HG02763 (cell line): Measurements from ENCODE around the gene ANKS4B.
"Not testable (repeated sequence)": the region's sequence is repeated elsewhere in the genome, so short reads cannot be mapped to it uniquely, and the experiment has no call there.

Source experiments
- ATAC-seq: cut with Tn5 transposase; IDR thresholded peaks from one replicate; pipeline ENCODE4 v1.9.1; 2021; ENCODE audit warnings: mild to moderate bottlenecking, moderate library complexity; ENCODE audit not compliant: unreplicated experiment

ANKS4B gene, protein sequence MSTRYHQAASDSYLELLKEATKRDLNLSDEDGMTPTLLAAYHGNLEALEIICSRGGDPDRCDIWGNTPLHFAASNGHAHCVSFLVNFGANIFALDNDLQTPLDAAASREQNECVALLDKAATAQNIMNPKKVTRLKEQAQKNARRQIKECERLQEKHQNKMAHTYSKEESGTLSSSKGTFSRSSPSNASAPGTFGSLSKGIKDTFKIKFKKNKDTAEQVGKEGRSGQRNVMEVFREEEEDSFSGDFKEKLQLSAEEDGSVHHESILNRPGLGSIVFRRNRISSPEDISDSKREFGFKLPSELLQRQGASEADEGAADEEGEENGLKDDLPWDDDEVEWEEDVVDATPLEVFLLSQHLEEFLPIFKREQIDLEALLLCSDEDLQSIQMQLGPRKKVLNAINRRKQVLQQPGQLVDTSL

DNA sequence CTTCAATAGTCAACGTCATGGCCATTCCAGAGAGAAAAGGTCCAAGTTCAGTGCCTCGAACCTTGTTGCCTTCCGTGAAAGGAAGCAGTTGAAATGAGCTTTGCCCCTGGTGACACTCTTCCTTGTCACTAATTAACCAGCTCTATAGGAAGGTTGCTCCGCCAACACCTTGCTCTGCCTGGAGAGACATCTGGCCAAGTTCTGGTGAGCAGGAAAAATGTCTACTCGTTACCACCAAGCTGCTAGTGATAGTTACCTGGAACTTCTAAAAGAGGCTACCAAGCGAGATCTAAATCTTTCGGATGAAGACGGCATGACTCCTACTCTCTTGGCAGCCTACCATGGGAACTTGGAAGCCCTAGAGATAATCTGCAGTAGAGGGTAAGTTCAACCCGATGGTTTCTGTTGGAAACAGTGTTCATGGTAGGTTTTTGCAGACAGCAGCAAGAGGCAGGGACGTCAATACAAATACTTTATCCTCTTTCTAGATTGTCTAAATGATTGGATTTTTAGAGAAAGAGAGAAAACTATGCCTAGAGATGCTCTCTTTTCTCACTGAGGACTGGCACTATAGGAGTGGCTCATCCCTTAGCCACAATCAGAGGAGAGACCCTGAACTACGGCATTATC lies at the start of gene ANKS4B:
TSS of gene ANKS4B (plus strand) at position 179 of the 630 bp plus-strand sequence. CDS start at position 218, 39 bp downstream.
- no peak for ATAC-seq

GRCh38 chr16:21183995-21184394 lies 49.5 kb upstream of the ANKS4B start:
- no peak for ATAC-seq

GRCh38 chr16:21184834-21185233 lies 48.7 kb upstream of the ANKS4B start:
- no peak for ATAC-seq

DNA sequence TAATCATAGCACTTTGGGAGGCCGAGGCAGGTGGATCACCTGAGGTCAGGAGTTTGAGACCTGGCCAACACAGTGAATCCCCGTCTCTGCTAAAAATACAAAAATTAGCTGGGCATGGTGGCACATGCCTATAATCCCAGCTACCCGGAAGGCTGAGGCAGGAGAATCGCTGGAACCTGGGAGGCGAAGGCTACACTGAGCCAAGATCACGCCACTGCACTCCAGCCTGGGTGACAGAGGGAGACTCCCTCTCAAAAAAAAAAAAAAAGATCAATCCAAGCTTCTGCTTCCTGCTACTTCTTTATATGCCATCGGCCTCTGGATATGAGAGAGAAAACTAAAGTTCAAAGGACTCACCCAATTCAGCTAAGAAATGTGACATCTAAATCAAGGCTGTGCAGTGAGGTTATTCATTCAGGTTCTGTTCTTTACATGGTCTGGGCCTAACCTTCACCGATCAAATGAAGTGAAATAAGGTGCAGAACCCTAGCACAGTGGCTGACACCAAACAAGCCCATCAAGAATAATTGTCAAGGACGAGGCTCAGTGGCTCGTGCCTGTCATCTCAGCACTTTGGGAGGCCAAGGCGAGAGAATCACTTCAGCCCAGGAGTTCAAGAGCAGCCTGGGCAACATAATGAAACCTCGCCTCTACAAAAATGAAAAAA lies 47.7 kb upstream of the ANKS4B start:
- no peak for ATAC-seq

- no peak for ATAC-seq
Measured at GRCh38 chr16:21186326-21186691, 47.2 kb upstream of the ANKS4B start.

GRCh38 chr16:21189311-21189710 lies 44.2 kb upstream of the ANKS4B start:
- no peak for ATAC-seq

GRCh38 chr16:21190013-21190412 lies 43.5 kb upstream of the ANKS4B start:
- no peak for ATAC-seq

DNA sequence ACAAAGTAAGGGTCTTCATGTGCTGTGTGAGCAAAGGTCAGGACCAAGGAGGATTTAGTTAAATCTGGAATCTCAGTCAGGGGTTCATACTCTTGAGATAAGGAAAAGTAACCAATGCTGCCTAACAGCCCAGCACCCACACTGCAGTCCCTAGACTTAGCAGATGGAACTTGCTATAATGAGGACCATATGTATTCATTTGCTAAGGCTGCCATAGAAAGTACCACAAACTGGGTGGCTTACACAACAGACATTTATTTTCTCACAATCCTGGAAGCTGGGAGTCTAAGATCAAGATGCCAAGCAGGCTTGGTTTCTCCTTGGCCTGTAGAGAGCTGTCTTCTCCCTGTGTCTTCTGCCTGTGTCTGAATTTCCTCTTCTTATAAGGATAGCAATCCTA lies 42.9 kb upstream of the ANKS4B start:
- no peak for ATAC-seq

DNA sequence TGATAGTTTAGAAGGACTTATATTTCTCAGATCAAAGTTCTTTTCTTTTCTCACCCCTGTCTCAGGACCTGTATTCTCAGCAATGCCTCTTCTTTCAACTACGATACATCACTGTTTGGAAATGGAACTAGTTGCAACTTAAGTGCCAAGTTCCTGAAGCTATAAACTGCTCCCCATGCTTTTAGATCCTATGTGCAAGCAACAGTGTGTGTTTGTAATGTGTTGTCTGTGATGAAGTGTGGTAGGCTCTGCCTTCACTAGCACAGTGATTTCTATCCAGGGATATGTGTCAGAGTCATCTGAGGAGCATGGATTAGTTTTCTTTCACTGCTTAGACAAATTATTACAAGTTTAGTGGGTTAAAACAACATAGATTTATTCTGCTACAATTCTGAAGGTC lies 40.5 kb upstream of the ANKS4B start:
- ATAC-seq: no peak

DNA sequence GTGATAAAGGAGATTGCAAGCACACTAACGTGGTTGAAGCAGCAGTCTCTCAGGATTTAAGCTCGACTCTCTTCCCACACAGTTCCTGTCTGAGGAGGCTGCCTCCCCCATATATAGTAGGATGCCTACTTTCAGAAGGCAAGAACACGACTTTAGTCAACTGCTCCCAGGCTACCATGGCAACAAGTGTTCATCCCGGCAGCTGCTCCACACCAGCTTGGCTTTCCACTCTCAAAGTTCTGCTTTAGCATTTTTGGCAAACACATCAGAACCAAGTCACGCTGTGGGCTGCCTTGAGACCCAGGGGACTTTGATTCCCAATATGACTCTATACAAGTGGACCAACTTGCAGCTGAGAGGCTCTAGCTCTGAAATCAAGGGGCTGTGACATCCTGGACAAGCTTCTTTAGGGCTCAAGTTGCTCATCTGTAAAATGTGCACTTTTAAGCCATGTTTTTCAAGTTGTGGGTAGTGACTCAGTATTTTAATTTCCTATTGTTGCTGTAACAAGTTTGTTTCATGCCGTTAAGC lies 38.7 kb upstream of the ANKS4B start:
- ATAC-seq: no peak

- ATAC-seq: not testable (repeated sequence)
Measured at GRCh38 chr16:21195330-21195729, 38.2 kb upstream of the ANKS4B start.

GRCh38 chr16:21197112-21197511 lies 36.4 kb upstream of the ANKS4B start:
- no peak for ATAC-seq

GRCh38 chr16:21197621-21198020 lies 35.9 kb upstream of the ANKS4B start:
- no peak for ATAC-seq

DNA sequence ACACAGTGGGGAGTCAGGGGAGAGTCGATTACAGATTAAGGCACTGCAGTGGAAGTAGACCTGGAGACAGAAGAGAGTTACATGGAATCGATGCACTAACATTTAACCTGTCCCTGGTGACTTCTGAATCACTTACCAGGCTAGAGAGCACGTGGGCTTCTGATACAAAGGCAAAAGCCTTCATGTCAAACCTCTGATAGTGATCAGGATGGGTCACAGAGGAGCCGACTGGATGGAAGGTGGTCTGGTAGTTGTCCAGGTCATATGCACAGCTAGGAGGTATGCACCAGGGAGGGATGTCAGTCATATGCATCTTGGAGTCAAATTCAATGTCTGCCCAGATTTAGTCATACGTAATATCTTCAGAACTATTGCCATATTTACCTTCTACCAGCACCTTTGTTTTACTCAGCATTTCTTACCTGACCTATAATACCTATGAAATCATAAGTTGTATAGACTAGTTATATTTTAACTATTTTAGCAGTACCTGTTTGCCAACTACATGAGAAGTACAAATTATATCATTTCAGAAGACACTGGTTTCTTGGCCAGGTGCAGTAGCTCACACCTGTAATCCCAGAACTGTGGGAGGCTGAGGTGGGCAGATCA lies 33.8 kb upstream of the ANKS4B start:
- ATAC-seq: no peak

- no peak for ATAC-seq
Measured at GRCh38 chr16:21203155-21203797, 30.2 kb upstream of the ANKS4B start.

- ATAC-seq: no peak
Measured at GRCh38 chr16:21205303-21205702, 28.2 kb upstream of the ANKS4B start.

DNA sequence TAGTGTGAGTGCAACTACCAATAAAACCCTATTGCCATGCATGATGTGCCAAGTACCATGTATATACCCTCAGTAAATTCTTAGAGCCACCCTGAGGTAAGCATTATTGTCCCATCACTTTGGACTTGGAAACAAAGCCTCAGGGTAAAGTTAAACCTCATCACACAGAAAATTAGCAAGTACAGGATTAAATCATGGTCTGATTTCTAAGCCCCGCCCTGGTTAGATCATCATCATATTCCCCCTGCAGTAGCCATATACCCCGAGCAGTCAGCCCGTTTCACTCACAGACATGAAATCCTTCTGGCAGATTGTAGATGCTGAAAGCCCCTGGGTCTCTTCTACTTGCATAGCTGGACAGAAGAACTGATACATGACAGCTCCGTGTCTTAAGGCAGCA lies 26.9 kb upstream of the ANKS4B start:
- no peak for ATAC-seq

DNA sequence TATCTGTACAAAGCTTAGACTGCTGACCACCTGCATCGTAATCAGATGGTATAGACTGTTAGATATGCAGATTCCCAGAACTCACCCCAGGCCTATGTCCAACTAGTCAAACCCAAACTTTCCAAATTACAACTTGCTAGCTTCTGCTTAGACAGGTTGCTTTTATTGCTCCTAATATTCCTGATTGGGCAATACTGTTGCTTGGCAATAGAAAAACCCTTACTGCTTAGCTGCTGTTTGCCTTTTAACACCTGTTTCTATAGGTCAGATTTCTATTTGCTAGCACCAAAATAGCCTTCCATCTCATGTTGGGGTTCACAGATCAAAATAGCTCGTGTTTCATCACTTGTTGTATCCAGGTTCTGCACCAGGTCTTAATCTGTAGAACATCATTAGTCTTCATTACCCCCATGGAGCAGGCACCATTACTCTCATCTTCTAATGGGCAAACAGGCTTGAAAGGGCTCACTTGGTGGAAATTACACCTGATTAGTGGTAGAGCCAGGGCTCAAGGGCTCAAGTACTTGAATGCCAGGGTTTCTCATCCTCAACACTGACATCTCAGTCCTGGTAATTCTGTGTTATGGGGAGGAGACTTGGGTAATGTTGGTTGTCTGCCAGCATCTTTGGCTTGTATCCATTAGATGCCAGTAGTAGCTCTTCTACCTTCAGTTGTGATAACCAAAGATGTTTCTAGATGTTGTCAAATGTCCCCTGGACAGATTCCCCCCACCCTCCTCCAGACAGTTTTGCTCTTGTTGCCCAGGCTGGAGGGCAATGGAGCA lies 24.9 kb upstream of the ANKS4B start:
- no peak for ATAC-seq

DNA sequence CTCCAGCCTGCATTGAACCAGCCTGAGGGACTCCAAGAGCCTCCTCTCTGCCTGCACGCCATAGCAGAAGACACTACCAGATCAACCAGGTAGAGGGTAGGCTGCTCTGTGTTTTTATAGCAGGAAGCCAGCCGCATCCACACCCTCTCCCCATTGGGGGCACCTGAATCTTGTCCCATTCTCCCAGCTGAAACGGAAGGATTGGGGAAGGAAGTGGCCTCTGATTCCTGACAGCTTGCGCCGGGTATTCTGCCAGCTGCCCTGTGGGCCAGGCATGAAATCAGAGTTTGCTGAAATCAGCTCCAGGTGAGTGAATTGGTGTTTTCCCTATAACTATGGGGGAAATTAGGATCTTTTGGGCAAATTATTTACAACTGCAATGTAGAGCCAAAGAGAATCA lies 22.0 kb upstream of the ANKS4B start, which contains the start of gene ZP2:
TSS of gene ZP2 (minus strand) at position 89 of the 400 bp plus-strand sequence. CDS start at position 62, 27 bp downstream.
- no peak for ATAC-seq

DNA sequence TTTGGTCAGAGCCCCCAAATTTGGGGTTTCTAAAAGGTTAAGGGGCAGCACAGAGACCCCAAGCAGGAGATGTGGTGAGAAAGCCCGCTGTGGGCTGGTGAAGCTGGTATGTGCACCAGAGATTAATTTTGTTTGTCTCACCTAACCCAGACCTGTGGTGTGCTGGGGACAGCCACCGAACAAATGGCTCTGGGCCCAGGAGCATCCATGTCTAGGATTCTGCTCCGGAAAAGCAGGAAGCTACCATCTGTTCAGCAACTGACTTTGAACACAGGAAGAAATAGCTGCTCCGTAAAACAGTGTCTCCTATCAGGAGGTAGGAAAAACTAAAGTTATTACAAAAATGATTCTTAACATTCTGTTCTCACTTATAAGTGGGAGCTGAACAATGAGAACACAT lies 19.4 kb upstream of the ANKS4B start:
- no peak for ATAC-seq
